Activated naive CD4-positive, alpha-beta T cell treated with anti-CD3 and anti-CD28 coated beads for 36 hours (primary cell): ENCODE results near the gene UNCX. TPM values are rescaled to one million over a fixed set of nuclear protein-coding genes. Genes with fewer than 3 reads are reported as not detected.
A peak's percentile ranks its signal among the peaks of the same experiment; 100 is the strongest.
"Not testable (repeated sequence)": the region's sequence is repeated elsewhere in the genome, so short reads cannot be mapped to it uniquely, and the experiment has no call there.

Experiments used
- CTCF ChIA-PET: fragments of 350-600 bp; sonication (Branson Sonifier 250); formaldehyde crosslinking; loops from one replicate; lab custom pipeline; 2021; ENCODE audit warnings: antibody characterized with exemption; lab: Charles Lee
- DNase-seq: peaks from one replicate; pipeline ENCODE4 v3.0.0-alpha.2; 2020
- H3K27ac Mint-ChIP-seq: one replicate; pipeline ENCODE4 v1.8.0; 2021; ENCODE audit warnings: mild to moderate bottlenecking, mixed read lengths
- H3K27me3 Mint-ChIP-seq: one replicate; pipeline ENCODE4 v1.8.0; 2021; ENCODE audit warnings: low read depth, mixed read lengths
- H3K36me3 Mint-ChIP-seq: one replicate; pipeline ENCODE4 v1.8.0; 2021; ENCODE audit warnings: low read depth, mixed read lengths
- H3K4me1 Mint-ChIP-seq: one replicate; pipeline ENCODE4 v1.8.0; 2021; ENCODE audit warnings: low read depth, mixed read lengths
- H3K4me3 Mint-ChIP-seq: one replicate; pipeline ENCODE4 v1.8.0; 2021; ENCODE audit warnings: mild to moderate bottlenecking, moderate library complexity, mixed read lengths
- H3K9me3 Mint-ChIP-seq: one replicate; pipeline ENCODE4 v1.8.0; 2021; ENCODE audit warnings: mixed read lengths
- intact Hi-C: fragments of 100-400 bp; cut with micrococcal nuclease; formaldehyde crosslinking; loops from one replicate; pipeline ENCODE4 v1.15.1; 2023
- total RNA-seq, 2 experiments: library from RNA; stranded (reverse); gene quantifications; one replicate each; pipeline ENCODE4 v1.2.3, GENCODE V29; 2021

UNCX gene
- total RNA-seq = not detected

DNA sequence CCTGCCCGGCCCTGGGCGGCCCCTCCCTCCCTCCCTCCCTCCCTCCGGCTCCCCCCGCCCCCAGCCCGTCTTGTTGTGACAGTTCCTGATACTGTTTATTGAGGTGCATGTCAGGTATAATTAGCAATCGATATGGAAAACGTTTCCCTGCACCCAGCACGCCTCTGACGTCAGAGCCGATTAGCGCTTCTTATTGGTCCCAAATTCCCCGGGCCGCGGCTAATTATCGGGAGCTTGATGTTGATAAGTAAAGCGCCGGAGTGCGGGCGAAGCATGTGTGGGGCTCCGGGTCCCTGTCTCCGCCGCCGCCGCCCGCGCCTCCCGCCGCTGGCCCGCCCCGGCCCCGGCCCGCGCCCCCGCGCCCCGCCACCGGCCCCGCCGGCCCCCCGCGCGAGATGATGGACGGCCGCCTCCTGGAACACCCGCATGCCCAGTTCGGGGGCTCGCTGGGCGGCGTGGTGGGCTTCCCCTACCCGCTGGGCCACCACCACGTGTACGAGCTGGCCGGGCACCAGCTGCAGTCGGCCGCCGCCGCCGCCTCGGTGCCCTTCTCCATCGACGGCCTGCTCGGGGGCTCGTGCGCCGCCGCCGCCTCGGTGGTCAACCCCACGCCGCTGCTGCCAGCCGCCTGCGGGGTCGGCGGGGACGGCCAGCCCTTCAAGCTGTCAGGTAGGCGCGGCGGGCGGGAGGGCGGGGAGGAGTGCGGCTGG, at the start of gene UNCX:
UNCX (plus strand) TSS at position 250 of the 710 bp plus-strand sequence; CDS start at position 396, 146 bp downstream.
- CTCF ChIA-PET = no interaction called here
- H3K27ac Mint-ChIP-seq = no peak within 1 kb of the TSS
- intact Hi-C loops = no loop called here
- peaks cover 23% of the 10 kb centered on the region for H3K4me1 Mint-ChIP-seq
- no peak for DNase-seq
- no peak within 1 kb of the TSS for H3K4me3 Mint-ChIP-seq
- peaks cover 49% of the 10 kb centered on the region for H3K27me3 Mint-ChIP-seq
- no peaks in the 10 kb centered on the region for H3K9me3 Mint-ChIP-seq
- H3K36me3 Mint-ChIP-seq = no peaks in the 10 kb centered on the region

DNA sequence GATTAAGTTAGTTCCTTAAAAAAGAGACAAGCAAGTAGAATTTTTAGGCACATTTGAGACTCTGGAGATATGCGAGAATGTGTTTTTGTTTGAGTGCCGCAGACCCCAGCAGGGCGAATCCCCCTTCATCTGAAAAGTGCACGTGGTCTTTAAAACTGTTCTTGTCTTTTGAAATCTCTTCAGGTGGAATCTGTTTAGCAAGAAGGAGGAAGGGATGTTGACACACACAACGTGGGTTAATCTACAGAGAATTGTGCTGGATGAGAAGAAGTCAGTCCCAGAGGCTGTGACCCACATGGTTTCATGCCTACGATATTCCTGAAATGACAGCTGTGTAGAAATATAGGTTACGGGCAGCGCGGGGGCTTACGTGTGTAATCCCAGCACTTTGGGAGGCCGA, 45.5 kb upstream of the UNCX start:
- intact Hi-C loops = no loop called here
- peaks cover 17% of the 10 kb centered on the region for H3K27me3 Mint-ChIP-seq
- H3K4me3 Mint-ChIP-seq = no peak overlapping the region
- peaks cover 11% of the 10 kb centered on the region for H3K4me1 Mint-ChIP-seq
- H3K9me3 Mint-ChIP-seq = no peaks in the 10 kb centered on the region
- CTCF ChIA-PET = interaction anchor here (0.9 to 1.1 kb wide), 2 partner anchors 10 to 11 kb away, joined by 3 read pairs; no protein-coding TSS in a partner anchor
- no peak overlapping the region for H3K27ac Mint-ChIP-seq
- no peaks in the 10 kb centered on the region for H3K36me3 Mint-ChIP-seq
- no peak for DNase-seq

DNA sequence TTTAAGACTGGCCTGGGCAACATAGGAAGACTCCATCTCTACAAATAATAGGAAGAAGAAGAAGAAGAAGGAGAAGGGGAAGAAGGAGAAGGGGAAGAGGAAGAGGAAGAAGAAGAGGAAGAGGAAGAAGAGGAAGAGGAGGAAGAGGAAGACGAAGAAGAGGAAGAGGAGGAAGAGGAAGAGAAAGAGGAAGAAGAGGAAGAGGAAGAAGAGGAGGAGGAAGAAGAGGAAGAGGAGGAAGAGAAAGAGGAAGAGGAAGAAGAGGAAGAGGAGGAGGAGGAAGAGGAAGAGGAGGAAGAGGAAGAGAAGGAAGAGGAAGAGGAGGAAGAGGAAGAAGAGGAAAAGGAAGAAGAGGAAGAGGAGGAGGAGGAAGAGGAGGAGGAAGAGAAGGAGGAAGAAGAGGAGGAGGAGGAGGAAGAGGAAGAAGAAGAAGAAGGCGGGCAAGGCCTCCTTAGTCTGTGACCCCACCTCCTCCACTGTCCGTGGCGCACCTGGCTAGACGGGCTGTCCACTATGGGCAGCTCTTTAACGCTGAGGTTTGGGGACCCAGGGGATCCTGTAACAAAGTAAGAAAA, 43.9 kb upstream of the UNCX start:
- H3K36me3 Mint-ChIP-seq = no peaks in the 10 kb centered on the region
- peaks cover 12% of the 10 kb centered on the region for H3K4me1 Mint-ChIP-seq
- no peak overlapping the region for H3K4me3 Mint-ChIP-seq
- peaks cover 21% of the 10 kb centered on the region for H3K27me3 Mint-ChIP-seq
- DNase-seq = no peak
- H3K27ac Mint-ChIP-seq = no peak overlapping the region
- intact Hi-C loops = no loop called here
- CTCF ChIA-PET = interaction anchor here (1.4 kb wide), 1 partner anchor 12 kb away, joined by 5 read pairs; no protein-coding TSS in a partner anchor
- no peaks in the 10 kb centered on the region for H3K9me3 Mint-ChIP-seq

DNA sequence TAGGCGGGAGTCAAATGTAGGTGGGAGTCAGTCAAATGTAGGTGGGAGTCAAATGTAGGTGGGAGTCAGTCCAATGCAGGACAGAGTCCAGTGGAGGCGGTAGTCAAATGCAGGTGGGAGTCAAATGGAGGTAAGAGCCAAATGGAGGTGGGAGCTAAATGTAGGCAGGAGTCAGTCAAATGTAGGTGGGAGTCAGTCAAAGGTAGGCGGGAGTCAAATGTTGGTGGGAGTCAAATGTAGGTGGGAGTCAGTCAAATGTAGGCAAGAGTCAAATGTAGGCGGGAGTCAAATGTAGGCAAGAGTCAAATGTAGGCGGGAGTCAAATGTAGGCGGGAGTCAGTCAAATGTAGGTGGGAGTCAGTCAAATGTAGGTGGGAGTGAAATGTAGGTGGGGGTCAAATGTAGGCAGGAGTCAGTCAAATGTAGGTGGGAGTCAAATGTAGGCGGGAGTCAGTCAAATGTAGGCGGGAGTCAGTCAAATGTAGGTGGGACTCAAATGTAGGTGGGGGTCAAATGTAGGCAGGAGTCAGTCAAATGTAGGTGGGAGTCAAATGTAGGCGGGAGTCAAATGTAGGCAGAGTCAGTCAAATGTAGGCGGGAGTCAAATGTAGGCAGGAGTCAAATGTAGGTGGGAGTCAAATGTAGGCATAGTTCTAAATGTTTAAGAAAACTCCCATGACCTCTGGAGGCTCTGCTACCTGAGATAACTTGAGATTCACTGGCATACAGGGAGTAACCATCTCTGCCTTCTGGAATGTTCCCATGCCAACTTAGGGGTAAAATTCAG, 42.5 kb upstream of the UNCX start:
- intact Hi-C loops = no loop called here
- H3K9me3 Mint-ChIP-seq = no peaks in the 10 kb centered on the region
- no peak overlapping the region for H3K4me3 Mint-ChIP-seq
- no peaks in the 10 kb centered on the region for H3K36me3 Mint-ChIP-seq
- H3K27me3 Mint-ChIP-seq = peaks cover 22% of the 10 kb centered on the region
- DNase-seq = no peak
- no peak overlapping the region for H3K27ac Mint-ChIP-seq
- CTCF ChIA-PET = interaction anchor here (0.9 to 1.4 kb wide), 3 partner anchors 13 to 1009 kb away, joined by 3 to 5 read pairs (median 3); no protein-coding TSS in a partner anchor
- H3K4me1 Mint-ChIP-seq = peaks cover 12% of the 10 kb centered on the region

DNA sequence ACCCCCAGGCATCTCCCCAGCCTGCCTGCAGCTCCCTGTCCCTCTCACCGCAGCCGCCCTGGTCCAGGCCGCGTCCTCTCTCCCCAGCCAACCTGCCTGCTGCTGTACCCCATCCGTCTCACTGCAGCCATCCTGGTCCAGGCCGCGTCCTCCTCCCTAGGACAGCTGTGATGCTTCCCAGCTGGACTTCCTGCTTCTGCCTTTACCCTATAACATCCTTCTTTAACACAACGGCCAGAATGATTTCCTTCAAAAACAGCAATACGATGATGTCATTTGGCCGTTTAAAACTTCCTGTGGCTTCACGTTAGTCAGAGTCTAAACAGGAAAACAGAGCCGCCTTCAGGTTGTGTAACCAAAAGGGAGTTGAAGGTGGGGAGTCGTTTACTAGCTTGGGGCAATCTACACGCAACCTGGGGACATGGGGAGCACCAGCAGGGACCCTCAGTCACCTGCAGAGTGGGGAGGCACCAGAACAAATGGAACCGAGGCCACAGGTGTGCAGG, 40.4 kb upstream of the UNCX start:
- Mint-ChIP-seq H3K9me3 (no peaks in the 10 kb centered on the region), H3K4me1 (peaks cover 12% of the 10 kb centered on the region), H3K27ac (no peak overlapping the region), H3K27me3 (peaks cover 15% of the 10 kb centered on the region), H3K36me3 (no peaks in the 10 kb centered on the region), H3K4me3 (no peak overlapping the region)
- CTCF ChIA-PET = interaction anchor here (1.0 to 2.6 kb wide), 4 partner anchors 9 to 221 kb away, joined by 3 to 12 read pairs (median 6); no protein-coding TSS in a partner anchor
- intact Hi-C loops = no loop called here
- DNase-seq = no peak

DNA sequence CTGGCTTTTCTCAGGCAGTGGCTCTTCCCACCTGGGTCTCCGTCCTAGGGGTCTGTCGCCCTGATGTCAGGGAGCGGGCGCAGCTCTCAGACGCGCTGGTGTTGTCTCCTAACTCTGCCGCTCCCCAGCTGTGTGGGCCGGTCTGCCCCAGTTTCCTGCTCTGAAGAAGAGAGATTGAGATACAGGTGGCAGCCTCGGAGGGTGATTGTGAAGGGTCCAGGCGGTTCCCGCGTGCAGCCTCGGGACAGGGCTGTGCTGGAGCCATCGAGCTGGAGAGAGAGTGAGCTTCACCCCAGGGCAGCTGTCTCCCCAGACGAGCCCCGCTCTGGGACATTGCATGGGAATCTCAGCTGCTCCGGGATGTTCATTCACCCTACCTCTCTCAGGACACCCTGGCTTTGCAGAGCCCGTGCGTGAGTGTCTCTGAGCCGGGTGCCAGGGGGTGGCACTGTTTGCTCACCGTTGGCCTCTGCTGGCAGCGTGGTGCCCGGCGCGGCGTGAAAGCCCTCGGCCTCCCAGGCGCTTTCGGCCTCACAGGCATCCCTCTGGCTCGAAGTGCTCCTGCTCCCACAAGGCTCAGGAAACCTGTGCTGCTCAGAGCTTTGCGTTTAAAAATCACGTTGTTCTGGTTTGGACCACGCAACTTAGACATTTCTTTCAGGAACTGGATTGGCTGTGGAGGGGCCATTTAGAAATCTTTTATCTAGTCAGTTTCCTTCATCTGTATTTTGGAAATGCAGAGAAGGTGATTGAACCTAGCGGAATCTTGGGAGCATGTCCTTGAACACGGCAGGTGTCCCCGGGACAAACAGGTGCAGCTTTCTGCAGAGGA, 38.9 kb upstream of the UNCX start:
- Mint-ChIP-seq H3K4me1 (peaks cover 12% of the 10 kb centered on the region), H3K4me3 (no peak overlapping the region), H3K27me3 (peaks cover 17% of the 10 kb centered on the region), H3K36me3 (no peaks in the 10 kb centered on the region), H3K27ac (no peak overlapping the region), H3K9me3 (no peaks in the 10 kb centered on the region)
- intact Hi-C loops = loop anchor here (1.0 kb wide), 1 partner anchor 218 kb away; no protein-coding TSS in a partner anchor
- CTCF ChIA-PET = interaction anchor here (0.6 to 2.6 kb wide), 10 partner anchors 11 to 281 kb away, joined by 3 to 12 read pairs (median 4); no protein-coding TSS in a partner anchor
- DNase-seq = peak; percentile 51

DNA sequence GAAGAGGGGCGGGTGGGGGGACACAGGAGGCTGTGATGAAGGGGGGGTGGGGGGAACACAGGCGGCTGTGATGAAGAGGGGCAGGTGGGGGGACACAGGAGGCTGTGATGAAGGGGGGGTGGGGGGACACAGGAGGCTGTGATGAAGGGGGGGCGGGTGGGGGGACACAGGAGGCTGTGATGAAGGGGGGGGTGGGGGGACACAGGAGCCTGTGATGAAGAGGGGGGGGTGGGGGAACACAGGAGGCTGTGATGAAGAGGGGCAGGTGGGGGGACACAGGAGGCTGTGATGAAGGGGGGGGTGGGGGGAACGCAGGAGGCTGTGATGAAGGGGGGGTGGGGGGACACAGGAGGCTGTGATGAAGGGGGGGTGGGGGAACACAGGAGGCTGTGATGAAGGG, 36.2 kb upstream of the UNCX start:
- intact Hi-C loops, H3K9me3 Mint-ChIP-seq, CTCF ChIA-PET, H3K4me3 Mint-ChIP-seq, H3K36me3 Mint-ChIP-seq, H3K4me1 Mint-ChIP-seq, H3K27ac Mint-ChIP-seq, DNase-seq: not testable (repeated sequence)
- H3K27me3 Mint-ChIP-seq = peaks cover 15% of the 10 kb centered on the region

DNA sequence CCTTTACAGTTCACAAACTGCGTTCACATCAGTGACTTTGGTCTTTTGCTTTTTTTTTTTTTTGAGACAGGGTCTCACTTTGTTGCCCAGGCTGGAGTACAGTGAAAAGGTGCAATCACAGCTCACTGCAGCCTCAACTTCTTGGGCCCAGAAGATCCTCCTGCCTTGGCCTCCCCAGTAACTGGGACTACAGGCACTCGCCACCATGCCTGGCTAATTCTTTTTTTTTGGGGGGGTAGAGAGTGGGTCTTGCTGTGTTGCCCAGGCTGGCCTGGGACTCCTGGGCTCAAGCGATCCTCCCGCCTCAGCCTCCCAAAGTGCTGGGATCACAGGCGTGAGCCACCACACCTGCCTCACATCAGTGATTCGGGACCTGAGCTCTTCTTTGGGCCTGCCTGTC, 35.7 kb upstream of the UNCX start:
- Mint-ChIP-seq H3K9me3 (no peaks in the 10 kb centered on the region), H3K27ac (no peak overlapping the region), H3K36me3 (no peaks in the 10 kb centered on the region), H3K27me3 (peaks cover 15% of the 10 kb centered on the region), H3K4me1 (peaks cover 5% of the 10 kb centered on the region), H3K4me3 (no peak overlapping the region)
- no peak for DNase-seq
- CTCF ChIA-PET = no interaction called here
- intact Hi-C loops = no loop called here

DNA sequence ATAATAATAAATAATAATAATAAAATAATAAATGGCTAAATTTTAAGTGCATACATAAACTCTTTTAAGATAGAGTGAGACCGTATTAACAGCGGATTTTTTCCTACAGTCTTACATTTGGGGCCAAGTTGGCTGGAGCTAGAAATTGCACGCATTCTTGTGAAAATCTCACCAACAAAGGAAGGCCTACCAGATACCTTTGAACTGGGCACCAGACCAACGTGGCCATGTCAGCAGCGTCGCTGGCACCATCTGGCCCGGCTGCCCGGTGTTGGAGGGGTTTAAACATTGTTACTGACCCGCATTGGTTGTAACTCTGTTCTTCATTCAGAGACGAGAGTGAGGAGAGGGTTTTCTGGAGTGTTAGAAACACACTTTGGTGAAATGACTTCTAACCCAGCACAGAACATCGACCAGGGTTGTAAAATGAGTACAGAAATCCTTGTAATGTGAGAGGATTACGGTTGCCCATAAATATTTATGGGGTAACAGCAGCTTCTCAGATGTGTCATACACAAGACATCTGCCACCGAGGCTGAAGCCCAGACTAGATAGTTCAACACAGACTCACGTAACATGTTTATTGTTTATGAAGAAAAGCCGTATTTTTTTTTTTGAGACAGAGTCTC, 34.6 kb upstream of the UNCX start:
- H3K27me3 Mint-ChIP-seq = peaks cover 11% of the 10 kb centered on the region
- CTCF ChIA-PET = interaction anchor here (0.5 kb wide), 1 partner anchor 31 kb away, joined by 3 read pairs; no protein-coding TSS in a partner anchor
- intact Hi-C loops = no loop called here
- no peaks in the 10 kb centered on the region for H3K9me3 Mint-ChIP-seq
- no peaks in the 10 kb centered on the region for H3K36me3 Mint-ChIP-seq
- H3K4me3 Mint-ChIP-seq = no peak overlapping the region
- no peak overlapping the region for H3K27ac Mint-ChIP-seq
- DNase-seq = no peak
- H3K4me1 Mint-ChIP-seq = no peaks in the 10 kb centered on the region

DNA sequence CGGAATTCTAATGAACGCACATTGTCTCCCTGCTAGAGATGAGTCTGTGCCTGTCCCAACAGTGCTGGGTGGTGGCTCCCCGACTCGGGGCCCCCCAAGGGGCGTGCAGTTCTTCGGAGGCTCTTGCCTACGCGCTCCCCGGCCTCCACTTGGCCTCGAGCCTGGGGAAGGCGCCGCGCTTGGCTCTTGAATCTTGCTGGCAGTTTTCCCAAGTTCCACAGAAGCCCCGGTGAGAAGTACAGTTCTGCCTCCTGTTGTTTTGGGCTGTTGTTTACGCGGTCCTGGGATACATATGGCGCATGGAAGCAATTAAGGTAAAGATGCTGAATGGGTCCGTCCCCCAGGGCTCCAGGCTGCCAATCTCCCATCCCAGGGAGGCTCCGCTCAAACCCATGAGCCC, 32.6 kb upstream of the UNCX start:
- no peaks in the 10 kb centered on the region for H3K4me1 Mint-ChIP-seq
- H3K27me3 Mint-ChIP-seq = peaks cover 12% of the 10 kb centered on the region
- DNase-seq = no peak
- no peak overlapping the region for H3K27ac Mint-ChIP-seq
- H3K9me3 Mint-ChIP-seq = no peaks in the 10 kb centered on the region
- intact Hi-C loops = no loop called here
- CTCF ChIA-PET = no interaction called here
- H3K4me3 Mint-ChIP-seq = no peak overlapping the region
- no peaks in the 10 kb centered on the region for H3K36me3 Mint-ChIP-seq

DNA sequence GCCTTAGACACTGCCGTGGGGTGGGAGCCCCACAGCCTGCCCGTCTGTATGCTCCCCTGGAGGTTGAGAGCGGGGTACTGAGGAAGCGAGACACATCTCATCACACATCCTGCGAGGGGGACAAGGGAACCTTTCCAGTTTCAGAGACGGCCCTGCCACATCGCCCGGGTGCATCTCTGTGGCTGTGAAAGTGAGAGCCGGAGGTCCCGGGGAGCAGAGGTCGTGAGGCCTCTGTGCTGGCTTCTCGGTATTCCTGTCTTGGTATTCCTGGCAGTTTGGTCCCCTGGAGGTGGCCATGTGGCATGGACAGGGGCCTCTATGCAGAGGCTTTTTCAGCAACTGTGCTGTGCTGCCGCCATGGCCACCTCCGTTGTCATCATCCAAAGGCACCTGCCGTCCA, 30.8 kb upstream of the UNCX start:
- Mint-ChIP-seq H3K27me3 (peaks cover 8% of the 10 kb centered on the region), H3K4me3 (no peak overlapping the region), H3K4me1 (no peaks in the 10 kb centered on the region), H3K36me3 (no peaks in the 10 kb centered on the region), H3K9me3 (no peaks in the 10 kb centered on the region), H3K27ac (no peak overlapping the region)
- DNase-seq = no peak
- CTCF ChIA-PET = no interaction called here
- intact Hi-C loops = no loop called here
